NCI-H2107 treated with DMSO at 0.1 percent for 48 hours (cell line): ENCODE measurements around the gene STX18.
"Not testable (repeated sequence)": the region's sequence is repeated elsewhere in the genome, so short reads cannot be mapped to it uniquely, and the experiment has no call there.

Source experiments
- DNase-seq: peaks from one replicate; lab custom pipeline; 2025; ENCODE audit not compliant: unreplicated experiment; lab: John Stamatoyannopoulos, UW

The STX18 gene

DNA sequence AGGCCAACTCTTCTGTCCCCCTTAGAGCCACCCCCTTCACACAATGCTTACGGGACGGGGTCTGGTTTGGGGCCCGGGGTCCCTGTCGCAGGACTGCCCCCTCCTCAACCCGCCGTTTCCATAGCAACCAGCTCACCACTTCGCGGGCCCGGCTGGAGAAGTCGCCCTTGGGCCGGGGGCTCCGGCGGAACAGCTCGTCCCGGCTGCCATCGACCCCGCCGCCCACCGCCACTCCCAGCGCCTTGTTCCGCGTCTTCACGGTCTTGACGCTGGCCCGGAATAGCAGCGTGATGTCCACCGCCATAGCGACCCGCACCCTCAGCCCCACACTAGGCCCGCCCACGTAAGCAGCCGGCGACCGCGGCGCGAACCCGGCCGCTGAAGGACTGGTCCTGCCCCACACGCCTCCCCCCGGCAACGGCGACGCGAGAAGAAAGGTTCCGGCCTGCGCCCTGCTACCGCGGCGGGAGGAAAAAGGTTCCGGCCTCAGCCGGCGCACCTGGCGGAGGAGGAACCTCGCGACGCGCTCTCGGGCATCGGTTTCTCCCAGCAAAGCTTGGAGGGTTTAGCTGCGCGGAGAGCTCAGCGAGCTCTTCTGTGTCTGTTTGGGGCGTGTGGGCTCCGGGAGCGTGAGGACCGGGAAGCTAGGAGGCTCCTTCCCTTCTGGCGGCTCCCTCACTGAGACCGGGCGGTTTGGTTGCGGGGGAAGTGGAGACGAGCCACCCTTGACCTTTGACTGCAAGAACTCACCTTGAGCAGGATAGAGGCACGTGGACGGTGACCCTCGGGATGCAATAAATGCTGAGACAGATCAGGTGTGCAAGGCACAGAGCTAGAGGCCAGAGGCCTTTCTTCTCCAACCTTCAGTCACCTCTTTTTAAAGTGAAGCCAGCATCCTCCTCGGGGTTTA lies at the start of gene STX18:
TSS of gene STX18 (minus strand) at position 388 of the 910 bp plus-strand sequence. CDS start at position 304, 84 bp downstream.
- peak; percentile 13 for DNase-seq

- no peak for DNase-seq
Observed at GRCh38 chr4:4591071-4591470, 49.2 kb upstream of the STX18 start.

DNA sequence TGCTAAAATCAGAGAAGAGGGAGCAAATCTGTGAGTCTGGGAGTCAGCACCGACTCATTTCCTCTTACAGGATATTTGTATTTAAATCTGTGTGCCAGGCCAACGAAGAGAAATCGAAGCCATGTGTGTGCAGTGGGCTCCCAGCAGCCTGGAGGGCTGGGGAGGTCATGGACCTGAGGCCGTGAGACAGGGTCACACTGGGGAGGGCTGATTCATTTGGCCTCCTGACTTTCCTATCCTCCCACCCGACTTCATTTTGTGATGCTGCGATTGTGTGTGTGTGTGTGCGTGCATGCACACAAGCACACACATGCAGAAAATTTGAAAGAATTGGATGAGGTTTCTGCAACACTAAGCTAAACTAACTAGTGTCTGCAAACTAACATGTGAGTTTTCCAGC lies 48.7 kb upstream of the STX18 start:
- no peak for DNase-seq

GRCh38 chr4:4585012-4585670 lies 43.3 kb upstream of the STX18 start:
- DNase-seq, result no peak

DNA sequence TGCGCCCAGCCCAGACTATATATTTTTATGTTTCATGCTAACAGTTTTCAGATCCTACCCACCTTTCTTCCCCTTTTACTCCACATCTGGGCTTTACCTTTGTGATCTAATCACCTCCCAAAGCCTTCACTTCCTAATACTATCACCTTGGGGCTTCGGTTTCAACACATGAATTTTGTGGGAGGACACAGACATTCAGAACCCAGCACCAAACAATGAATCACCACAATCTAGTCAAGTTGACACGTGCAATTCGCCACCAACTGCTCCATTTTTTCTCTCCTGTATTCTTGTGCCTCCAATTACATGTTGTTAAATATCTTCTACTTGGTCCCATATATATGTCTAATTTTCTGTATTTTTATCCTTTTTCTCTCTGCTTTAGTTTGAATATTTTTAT lies 41.8 kb upstream of the STX18 start:
- no peak for DNase-seq

DNA sequence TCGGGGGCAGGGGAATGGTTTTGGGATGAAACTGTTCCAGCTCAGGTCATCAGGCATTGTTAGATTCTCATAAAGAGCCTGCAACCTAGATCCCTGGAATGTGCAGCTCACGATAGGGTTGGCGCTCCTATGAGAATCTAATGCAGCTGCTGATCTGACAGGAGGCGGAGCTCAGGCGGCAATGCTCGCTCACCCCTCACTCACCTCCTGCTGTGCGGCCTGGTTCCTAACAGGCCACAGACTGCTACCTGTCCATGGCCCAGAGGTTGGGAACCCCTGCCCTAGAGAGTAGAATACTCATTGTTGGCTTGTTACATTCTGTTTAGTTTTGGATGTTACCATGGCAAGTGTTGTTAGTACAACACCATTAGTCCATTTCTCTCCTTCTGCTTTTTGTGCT lies 40.8 kb upstream of the STX18 start:
- no peak for DNase-seq

- DNase-seq, result no peak
Observed at GRCh38 chr4:4580494-4580893, 38.6 kb upstream of the STX18 start.

- no peak for DNase-seq
Observed at GRCh38 chr4:4578981-4579380, 37.1 kb upstream of the STX18 start.

DNA sequence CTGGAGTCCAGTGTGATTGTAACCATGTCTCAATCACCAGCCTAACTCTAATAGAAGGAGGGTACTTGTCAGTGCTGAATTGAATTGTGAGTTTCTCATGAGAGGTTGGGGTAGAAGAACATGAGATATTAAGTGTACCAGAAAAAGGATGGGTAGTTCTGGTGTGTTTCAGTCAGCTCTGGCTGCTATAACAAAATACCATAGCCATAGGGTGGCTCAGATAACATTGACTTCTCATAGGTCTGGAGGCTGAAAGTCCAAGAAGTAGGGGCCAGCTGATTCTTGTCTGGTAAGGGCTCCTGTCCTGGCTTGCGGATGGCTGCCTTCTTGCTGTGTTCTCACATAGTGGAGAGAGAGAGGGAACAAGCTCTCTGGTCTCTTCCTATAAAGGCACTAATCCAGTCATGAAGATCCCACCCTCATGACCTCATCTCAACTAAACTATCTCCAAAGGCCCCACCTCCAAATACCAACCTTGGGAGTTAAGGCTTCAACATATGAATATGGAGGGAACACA lies 35.6 kb upstream of the STX18 start:
- no peak for DNase-seq

DNA sequence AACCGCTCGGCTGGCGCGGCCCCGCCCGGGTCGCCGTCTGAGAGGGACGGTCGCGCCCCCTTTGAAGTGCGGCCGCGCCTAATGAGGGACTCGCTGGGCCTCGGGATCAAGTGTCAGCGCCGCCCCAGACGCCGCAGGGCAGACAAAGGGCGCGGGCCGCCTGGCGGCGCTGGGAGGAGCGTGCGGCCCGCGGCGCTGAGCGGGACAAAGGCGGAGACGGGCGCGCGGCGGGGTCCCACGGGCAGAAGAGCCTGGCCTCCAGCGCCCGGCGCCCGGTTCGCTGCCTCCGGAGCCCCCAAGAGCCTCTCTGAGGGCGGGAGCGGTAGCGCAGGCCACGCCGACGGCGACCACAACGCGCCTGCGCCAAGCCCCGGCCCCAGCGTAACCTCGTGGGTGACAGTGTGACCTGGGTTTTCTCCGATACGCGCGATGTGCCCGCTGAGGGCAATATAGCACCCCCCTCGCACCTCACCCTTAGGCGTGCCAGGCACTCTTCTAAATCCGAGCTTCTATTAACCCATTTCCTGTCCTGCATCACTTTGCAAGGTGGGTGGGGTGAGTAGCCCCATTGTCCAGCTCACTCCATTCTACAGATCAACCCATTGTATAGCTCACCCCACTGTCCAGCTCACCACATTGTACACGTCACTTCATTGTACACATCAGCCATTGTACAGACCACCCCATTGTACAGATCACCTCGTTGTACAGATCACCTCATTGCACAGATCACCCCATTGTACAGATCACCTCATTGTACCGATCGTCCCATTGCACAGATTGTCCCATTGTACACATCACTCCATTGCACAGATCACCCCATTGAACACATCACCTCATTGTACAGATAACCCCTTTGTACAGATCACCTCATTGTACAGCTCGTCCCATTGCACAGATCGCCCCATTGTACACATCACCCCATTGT lies 33.7 kb upstream of the STX18 start:
- no peak for DNase-seq

GRCh38 chr4:4574792-4575191 lies 32.9 kb upstream of the STX18 start:
- no peak for DNase-seq

DNA sequence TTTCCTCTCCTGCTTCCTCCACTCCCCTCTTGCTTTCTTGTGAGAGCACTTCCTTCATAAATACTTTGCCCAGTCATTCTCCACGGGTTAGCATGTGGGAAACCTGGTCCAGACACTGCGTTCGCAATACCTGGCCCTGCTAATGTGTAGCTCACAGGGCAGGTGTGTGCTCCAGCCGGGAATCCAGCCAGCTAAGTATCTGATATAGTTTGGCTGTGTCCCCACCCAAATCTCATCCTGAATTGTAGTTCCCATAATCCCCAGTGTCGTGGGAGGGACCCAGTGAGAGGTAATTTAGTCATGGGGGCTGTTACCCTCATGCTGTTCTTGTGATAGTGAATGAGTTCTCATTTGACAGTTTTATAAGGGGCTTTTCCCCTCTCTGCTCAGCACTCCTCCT lies 32.2 kb upstream of the STX18 start:
- DNase-seq, result no peak

GRCh38 chr4:4572821-4573220 lies 31.0 kb upstream of the STX18 start:
- no peak for DNase-seq

DNA sequence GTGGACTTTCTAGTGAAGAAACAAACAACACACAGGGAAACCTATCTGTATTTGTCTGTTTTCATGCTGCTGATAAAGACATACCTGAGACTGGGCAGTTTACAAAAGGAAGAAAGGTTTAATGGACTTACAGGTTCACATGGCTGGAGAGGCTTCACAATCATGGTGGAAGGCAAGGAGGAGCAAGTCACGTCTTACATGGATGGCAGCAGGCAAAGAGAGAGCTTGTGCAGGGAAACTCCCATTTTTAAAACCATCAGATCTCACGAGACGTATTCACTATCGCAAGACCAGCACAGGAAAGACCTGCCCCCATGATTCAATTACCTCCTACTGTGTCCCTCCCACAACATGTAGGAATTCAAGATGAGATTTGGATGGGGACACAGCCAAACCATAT lies 28.0 kb upstream of the STX18 start:
- DNase-seq, result not testable (repeated sequence)

DNA sequence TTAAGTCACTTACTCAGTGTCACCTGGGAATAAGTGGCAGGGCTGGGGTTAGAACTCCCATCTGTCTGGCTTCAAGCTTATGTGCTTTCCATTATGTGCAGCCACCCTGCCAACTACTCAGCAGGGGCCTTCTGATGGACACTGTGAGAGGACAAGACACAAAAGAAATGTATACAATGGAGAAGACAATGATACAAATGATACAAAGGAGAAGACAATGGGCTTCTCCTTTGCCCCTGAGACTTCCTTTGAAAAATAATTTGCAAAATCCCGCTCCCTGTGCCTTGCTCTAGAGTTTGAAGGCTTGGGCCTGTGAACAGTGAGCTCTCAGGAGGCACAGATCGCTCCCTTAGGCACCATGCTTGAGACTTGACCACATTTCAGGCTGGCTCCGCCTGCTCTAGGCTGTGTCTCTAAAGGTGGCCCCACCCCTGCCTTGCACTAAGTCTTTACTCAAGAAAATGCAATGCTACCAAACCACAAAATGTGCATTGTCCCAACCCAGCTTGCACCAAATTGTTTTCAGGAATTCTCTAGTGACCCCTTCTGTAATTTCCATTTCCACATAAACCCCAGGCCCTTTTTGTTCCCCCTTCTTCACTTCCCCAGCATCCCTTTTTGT lies 27.1 kb upstream of the STX18 start:
- no peak for DNase-seq

GRCh38 chr4:4566359-4566758 lies 24.5 kb upstream of the STX18 start:
- DNase-seq, result not testable (repeated sequence)

DNA sequence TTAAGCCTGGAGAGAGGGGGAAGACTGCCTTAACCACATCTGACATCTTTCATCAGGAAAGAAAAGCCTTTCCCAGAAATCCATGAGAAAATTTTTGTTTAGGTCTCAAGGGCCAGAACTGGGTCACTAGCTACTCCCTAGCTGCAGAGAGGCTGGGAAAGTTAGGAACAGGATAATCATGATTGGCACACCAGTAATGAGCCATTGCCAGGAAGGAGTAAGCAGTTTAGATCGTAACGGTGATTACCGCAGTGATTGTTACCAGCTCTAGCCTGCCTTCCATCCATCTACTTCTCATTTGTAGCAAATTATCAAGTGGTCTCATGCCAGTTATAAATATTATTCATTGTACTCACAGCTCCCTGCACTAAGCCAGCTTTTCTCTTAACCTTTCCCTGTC lies 22.7 kb upstream of the STX18 start:
- no peak for DNase-seq

- DNase-seq, result no peak
Observed at GRCh38 chr4:4560642-4561041, 18.8 kb upstream of the STX18 start.

DNA sequence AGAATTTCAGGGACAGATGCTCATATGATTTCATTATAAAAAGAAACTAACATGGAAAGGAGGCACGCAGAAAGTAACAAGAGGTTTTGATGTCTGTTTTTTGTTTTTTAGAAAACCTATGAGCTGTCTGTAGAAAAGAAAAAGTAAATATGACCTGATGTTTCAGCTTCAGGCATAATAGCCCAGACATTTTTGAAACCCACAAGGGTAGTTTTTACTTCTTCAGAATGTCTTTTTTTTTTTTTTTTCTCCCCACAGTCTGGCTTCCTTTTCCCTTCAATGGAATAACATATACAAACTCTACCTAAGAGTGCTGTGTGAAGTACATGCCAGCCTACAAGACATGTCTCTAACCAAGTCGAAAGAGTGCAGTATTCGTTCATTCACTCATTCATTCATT lies 18.3 kb upstream of the STX18 start:
- no peak for DNase-seq

GRCh38 chr4:4559596-4559995 lies 17.7 kb upstream of the STX18 start:
- no peak for DNase-seq

- no peak for DNase-seq
Observed at GRCh38 chr4:4558881-4559280, 17.0 kb upstream of the STX18 start.
